Renal pelvis (tissue), 4 donors: ENCODE results near the gene ADGRD1. TPM values are rescaled to one million over a fixed set of nuclear protein-coding genes. Genes with fewer than 3 reads are reported as not detected.

Experiments used
- DNase-seq: peaks from one replicate; pipeline ENCODE4 v3.0.0-alpha.2; 2013
- polyA plus RNA-seq, 3 donors: library from polyadenylated mRNA; unstranded; fragments of 120-200 nt; gene quantifications; one replicate each; pipeline ENCODE4 v1.2.1, GENCODE V29; 2013; ENCODE audit not compliant: insufficient read length in 3 of 3

ADGRD1 gene
- polyA plus RNA-seq, 3 donors = 10.3 to 16.2 (median 12.8) TPM

GRCh38 chr12:131021154-131021541, 67.4 kb downstream of the ADGRD1 start:
- peak; percentile 65 for DNase-seq

- no peak for DNase-seq
Measured at GRCh38 chr12:131024026-131024425, 70.3 kb downstream of the ADGRD1 start.

GRCh38 chr12:131024721-131025120, 71.0 kb downstream of the ADGRD1 start:
- DNase-seq = no peak

GRCh38 chr12:131025234-131025633, 71.5 kb downstream of the ADGRD1 start:
- no peak for DNase-seq

GRCh38 chr12:131025939-131026702, 72.4 kb downstream of the ADGRD1 start:
- DNase-seq = no peak

- no peak for DNase-seq
Measured at GRCh38 chr12:131026754-131027153, 73.0 kb downstream of the ADGRD1 start.

GRCh38 chr12:131027264-131027663, 73.6 kb downstream of the ADGRD1 start:
- no peak for DNase-seq

GRCh38 chr12:131027876-131028586, 74.3 kb downstream of the ADGRD1 start:
- no peak for DNase-seq

- no peak for DNase-seq
Measured at GRCh38 chr12:131028587-131029338, 75.1 kb downstream of the ADGRD1 start.

GRCh38 chr12:131030472-131031328, 77.0 kb downstream of the ADGRD1 start:
- DNase-seq = no peak

- no peak for DNase-seq
Measured at GRCh38 chr12:131032082-131032750, 78.5 kb downstream of the ADGRD1 start.

- no peak for DNase-seq
Measured at GRCh38 chr12:131033486-131033885, 79.8 kb downstream of the ADGRD1 start.

GRCh38 chr12:131033886-131034482, 80.3 kb downstream of the ADGRD1 start:
- no peak for DNase-seq

- no peak for DNase-seq
Measured at GRCh38 chr12:131034631-131035244, 81.0 kb downstream of the ADGRD1 start.

- DNase-seq = no peak
Measured at GRCh38 chr12:131035245-131035681, 81.6 kb downstream of the ADGRD1 start.

GRCh38 chr12:131038159-131038558, 84.5 kb downstream of the ADGRD1 start:
- no peak for DNase-seq

- DNase-seq = no peak
Measured at GRCh38 chr12:131038961-131039950, 85.5 kb downstream of the ADGRD1 start.

- no peak for DNase-seq
Measured at GRCh38 chr12:131040491-131040890, 86.8 kb downstream of the ADGRD1 start.
